BJ (cell line): ENCODE measurements around the gene TANC1. TPM values are rescaled to one million over a fixed set of nuclear protein-coding genes. Genes with fewer than 3 reads are reported as not detected.

Experiments
- CTCF ChIA-PET: fragments of 350-600 bp; formaldehyde crosslinking; extraction: SDS; loops from one replicate; lab custom pipeline; 2021; ENCODE audit warnings: antibody characterized with exemption, inconsistent platforms; lab: Yijun Ruan, JAX
- POLR2A ChIA-PET: fragments of 300-600 bp; sonication (Branson Sonifier 250); formaldehyde crosslinking; extraction: SDS; loops from one replicate; lab custom pipeline; 2021; ENCODE audit warnings: antibody characterized with exemption; lab: Charles Lee
- DNase-seq: peaks from one replicate; pipeline ENCODE4 v3.0.0-alpha.2; 2011; ENCODE audit warnings: low read depth
- H3K27me3 ChIP-seq: 2 replicates; pipeline ENCODE4 v1.6.0; 2011; ENCODE audit warnings: low read length; ENCODE audit not compliant: control insufficient read depth, insufficient read depth
- H3K36me3 ChIP-seq: 2 replicates; pipeline ENCODE4 v1.5.1; 2011; ENCODE audit warnings: low read length; ENCODE audit not compliant: control insufficient read depth, insufficient read depth
- H3K4me3 ChIP-seq: 2 replicates; pipeline ENCODE4 v1.5.1; 2011; ENCODE audit warnings: low read depth, mild to moderate bottlenecking, control low read depth, low read length
- polyA plus RNA-seq: library from polyadenylated mRNA; depleted of rRNA; stranded (reverse); fragments of >200 nt; gene quantifications from 2 replicates; pipeline ENCODE4 v1.2.3, GENCODE V29; 2011; rRNA removed
- small RNA-seq: library from RNA; depleted of rRNA; stranded (forward); fragments of <200 nt; gene quantifications from one replicate; pipeline ENCODE3, GENCODE V24; 2012; ENCODE audit warnings: low replicate concordance, low read depth; ENCODE audit not compliant: insufficient read length
- TF ChIP-seq, protein P1 (sequence below): IDR thresholded peaks from 2 replicates; pipeline ENCODE4 v1.5.1; 2011; ENCODE audit warnings: low read depth, mild to moderate bottlenecking, control low read depth, inconsistent platforms, low read length, moderate library complexity; ENCODE audit not compliant: insufficient read depth

The TANC1 gene
- polyA plus RNA-seq, 1 experiment = 22.0 TPM

DNA sequence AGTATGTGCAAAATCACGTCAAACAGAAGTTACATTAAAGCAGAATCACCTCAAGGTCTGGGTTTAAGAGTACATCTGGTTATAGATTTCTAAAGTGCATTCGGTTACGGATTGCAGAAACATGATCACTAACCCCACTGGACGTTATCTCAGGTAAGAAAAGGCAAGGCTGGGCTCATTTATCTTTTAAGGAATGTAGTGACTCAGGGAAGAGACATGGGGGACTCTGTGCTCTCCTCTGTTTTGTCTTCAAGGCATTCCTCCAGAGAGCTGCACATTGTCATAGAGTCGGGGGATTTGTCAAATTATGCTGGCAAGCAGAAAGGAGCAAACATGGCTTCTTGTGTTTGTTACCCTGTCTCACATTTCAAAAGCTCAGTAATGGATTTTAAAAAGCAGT is 303.7 kb downstream of the TANC1 start:
- TF ChIP-seq, protein P1, sequence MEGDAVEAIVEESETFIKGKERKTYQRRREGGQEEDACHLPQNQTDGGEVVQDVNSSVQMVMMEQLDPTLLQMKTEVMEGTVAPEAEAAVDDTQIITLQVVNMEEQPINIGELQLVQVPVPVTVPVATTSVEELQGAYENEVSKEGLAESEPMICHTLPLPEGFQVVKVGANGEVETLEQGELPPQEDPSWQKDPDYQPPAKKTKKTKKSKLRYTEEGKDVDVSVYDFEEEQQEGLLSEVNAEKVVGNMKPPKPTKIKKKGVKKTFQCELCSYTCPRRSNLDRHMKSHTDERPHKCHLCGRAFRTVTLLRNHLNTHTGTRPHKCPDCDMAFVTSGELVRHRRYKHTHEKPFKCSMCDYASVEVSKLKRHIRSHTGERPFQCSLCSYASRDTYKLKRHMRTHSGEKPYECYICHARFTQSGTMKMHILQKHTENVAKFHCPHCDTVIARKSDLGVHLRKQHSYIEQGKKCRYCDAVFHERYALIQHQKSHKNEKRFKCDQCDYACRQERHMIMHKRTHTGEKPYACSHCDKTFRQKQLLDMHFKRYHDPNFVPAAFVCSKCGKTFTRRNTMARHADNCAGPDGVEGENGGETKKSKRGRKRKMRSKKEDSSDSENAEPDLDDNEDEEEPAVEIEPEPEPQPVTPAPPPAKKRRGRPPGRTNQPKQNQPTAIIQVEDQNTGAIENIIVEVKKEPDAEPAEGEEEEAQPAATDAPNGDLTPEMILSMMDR = no peak
- no peak overlapping the region for H3K4me3 ChIP-seq
- H3K27me3 ChIP-seq = no peaks in the 10 kb centered on the region
- ChIA-PET POLR2A (no interaction called here), CTCF (no interaction called here)
- no peak for DNase-seq
- no peaks in the 10 kb centered on the region; the same call in 1 of the 2 replicates for H3K36me3 ChIP-seq

DNA sequence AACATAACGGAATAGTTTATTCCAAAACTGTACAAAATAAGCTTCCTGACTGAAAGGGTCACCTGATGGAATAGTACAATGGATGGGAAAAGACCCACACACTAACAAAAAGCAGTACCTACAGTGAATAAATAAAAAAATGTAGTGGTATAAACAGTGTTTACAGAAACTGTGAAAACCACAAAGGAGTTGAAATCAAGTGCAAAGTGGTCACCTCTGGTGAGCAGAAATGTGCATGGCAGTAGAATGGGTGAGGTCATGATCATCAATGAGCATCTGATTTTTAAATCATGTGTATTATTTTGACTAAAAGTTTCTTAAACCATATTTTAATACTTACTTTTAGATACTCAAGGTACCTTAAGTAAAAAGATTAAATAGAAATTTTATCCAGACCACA is 306.7 kb downstream of the TANC1 start:
- Histone ChIP-seq H3K4me3 (no peak overlapping the region), H3K36me3 (no peaks in the 10 kb centered on the region; the same call in 1 of the 2 replicates), H3K27me3 (no peaks in the 10 kb centered on the region)
- no peak for DNase-seq
- POLR2A ChIA-PET = no interaction called here
- CTCF ChIA-PET = no interaction called here
- TF ChIP-seq, protein P1 = no peak

DNA sequence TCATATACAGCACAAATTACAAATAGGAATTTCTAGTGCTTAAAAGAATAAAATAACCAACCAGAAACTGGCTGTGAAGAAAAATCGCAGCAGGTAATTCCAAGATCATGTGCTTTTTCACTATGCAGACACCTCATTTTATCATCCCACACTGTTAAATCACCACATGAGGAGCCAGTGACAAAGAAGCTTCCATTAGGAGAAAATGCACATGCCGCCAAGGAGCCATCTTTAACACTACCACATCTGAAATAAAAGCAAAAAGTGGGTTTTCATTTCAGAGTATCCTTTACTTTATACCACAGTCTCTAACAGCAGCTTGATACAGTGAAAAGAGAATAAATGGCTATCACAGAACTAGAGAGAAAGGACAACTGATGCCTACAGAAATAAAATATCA is 311.3 kb downstream of the TANC1 start:
- H3K36me3 ChIP-seq = no peaks in the 10 kb centered on the region
- CTCF ChIA-PET = no interaction called here
- TF ChIP-seq, protein P1 = no peak
- no peak for DNase-seq
- no peak overlapping the region for H3K4me3 ChIP-seq
- POLR2A ChIA-PET = no interaction called here
- H3K27me3 ChIP-seq = no peaks in the 10 kb centered on the region

DNA sequence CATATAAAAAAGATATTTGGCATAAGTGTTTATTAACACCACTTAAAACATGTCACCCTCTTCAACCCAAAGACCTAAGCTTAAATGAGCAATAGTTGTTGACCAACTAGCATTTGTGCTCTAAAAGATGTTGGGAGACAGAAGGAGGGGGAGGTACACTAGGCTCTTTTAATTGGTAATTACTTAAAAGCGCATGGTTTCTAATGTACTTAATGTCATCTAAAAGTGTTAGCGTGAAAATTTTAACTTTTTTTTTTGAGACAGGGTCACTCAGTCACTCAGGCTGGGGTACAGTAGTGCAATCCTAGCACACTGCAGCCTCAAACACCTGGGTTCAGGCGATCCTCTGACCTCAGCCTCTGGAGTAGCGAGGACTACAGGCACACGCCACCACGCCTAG is 312.6 kb downstream of the TANC1 start:
- Histone ChIP-seq H3K4me3 (no peak overlapping the region), H3K36me3 (no peaks in the 10 kb centered on the region), H3K27me3 (no peaks in the 10 kb centered on the region)
- CTCF ChIA-PET = no interaction called here
- no peak for DNase-seq
- POLR2A ChIA-PET = no interaction called here
- TF ChIP-seq, protein P1 = no peak

Small RNA genes within 50 kb of the gene (small RNA-seq; reads per million reads assigned to genes)
- gene MIR6888 (not detected), gene RNU2-21P (not detected), gene RNU6-580P (not detected)

Other genes starting within 250 kb of the TANC1 start
- gene DAPL1, start 173.3 kb upstream of the TANC1 start, polyA plus RNA-seq = not detected in 2 replicates